ENCODE measurements around the gene ARIH2.
"Not testable (repeated sequence)": the region's sequence is repeated elsewhere in the genome, so short reads cannot be mapped to it uniquely, and the experiment has no call there.

ARIH2 gene

GRCh38 chr3:48918388-48919214 is at the start of gene ARIH2:
Gene ARIH2 (plus strand): TSS chr3:48918842. CDS start chr3:48927559, 8,717 bp downstream.
- DNase-seq: peak; percentile 82

DNA sequence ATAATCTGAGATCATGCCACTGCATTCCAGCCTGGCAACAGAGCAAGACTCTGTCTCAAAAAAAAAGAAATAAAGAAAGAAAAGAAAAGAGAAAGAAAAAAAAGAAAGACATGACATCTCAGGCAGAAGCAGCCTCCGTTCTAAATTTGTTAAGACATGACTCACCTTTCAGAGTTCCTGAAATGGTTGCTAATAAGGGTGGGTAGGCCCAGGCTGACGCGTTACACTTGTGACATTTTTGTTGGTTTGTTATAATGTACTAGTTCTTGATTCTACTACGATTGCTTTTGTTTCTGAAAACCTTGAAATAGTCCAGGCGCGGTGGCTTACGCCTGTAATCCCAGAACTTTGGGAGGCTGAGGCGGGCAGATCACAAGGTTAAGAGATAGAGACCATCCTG is 41.0 kb upstream of the ARIH2 start:
- no peak for DNase-seq

GRCh38 chr3:48879307-48879993 is 39.2 kb upstream of the ARIH2 start:
- no peak for DNase-seq

DNA sequence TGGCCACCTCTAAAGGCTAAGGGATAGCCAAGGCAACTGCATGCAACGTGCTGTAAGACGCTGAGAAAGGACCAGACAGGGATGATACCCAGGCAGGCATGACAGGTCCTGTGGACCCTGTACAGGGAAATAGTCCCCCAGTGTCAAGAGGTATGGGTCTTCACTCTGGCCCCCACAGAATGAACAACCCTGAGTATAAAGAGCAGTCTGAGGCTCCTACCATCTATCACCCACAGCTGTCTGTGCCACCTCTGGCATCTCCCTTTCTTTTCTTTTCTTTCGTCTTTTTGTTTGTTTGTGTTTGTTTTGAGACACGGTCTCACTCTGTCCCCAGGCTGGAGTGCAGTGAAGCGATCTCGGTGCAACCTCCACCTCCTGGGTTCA is 38.7 kb upstream of the ARIH2 start:
- DNase-seq: no peak

GRCh38 chr3:48881006-48881405 is 37.6 kb upstream of the ARIH2 start:
- DNase-seq: no peak

GRCh38 chr3:48881652-48882114 is 37.0 kb upstream of the ARIH2 start:
- DNase-seq: no peak

- no peak for DNase-seq
Observed at GRCh38 chr3:48885753-48886152, 32.9 kb upstream of the ARIH2 start.

DNA sequence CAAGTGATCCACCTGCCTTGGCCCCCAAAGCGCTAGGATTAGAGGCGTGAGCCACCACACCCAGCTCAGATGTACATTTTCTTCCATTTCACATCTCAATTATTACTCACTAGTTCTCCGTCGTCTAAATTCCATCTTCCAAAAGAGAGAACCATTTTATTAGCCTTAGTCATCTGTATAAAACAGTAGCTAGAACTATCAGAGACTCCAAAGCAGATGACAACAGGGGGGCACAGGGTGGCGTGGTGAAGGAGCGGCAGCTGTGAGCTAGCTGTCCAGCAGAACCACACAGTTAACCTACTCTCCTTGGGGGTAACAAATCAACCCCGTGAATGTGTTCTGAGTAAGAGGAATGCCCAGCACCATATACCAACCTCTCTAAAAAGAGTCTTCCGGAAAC is 27.0 kb upstream of the ARIH2 start:
- DNase-seq: no peak

DNA sequence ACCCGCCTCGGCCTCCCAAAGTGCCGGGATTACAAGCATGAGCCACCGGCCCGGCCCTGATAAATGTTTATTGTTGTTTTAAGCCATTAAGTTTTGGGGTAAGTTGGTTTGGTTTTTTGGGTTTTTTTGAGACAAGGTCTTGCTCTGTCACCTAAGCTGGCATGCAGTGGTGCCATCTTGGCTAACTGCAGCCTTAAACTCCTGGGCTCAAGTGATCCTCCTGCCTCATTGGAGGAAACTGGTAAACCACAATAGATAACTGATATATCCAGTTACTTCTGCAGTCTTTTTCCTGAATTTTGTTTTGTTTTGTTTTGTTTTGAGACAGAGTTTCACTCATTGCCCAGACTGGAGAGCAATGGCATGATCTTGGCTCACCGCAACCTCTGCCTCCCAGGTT is 24.1 kb upstream of the ARIH2 start:
- no peak for DNase-seq

DNA sequence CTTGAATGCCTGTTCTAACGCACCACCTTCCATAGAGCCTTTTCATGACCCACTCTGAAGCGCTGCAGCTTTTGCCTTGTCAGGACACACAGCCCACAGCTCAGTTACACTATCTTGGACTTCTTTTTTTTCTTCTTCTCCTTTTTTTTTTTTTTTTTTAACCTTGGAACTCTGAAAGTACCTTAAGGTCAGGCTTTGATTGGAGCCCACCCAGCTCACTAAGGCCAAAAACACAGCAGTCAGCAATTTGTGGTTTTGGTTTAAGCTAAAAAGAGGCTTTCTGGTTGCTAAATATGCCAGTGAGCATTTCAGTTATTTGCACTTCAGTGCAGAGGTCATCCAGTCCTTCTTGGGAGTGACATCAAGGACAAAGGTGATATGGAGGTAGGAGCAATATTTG is 21.7 kb upstream of the ARIH2 start:
- no peak for DNase-seq

DNA sequence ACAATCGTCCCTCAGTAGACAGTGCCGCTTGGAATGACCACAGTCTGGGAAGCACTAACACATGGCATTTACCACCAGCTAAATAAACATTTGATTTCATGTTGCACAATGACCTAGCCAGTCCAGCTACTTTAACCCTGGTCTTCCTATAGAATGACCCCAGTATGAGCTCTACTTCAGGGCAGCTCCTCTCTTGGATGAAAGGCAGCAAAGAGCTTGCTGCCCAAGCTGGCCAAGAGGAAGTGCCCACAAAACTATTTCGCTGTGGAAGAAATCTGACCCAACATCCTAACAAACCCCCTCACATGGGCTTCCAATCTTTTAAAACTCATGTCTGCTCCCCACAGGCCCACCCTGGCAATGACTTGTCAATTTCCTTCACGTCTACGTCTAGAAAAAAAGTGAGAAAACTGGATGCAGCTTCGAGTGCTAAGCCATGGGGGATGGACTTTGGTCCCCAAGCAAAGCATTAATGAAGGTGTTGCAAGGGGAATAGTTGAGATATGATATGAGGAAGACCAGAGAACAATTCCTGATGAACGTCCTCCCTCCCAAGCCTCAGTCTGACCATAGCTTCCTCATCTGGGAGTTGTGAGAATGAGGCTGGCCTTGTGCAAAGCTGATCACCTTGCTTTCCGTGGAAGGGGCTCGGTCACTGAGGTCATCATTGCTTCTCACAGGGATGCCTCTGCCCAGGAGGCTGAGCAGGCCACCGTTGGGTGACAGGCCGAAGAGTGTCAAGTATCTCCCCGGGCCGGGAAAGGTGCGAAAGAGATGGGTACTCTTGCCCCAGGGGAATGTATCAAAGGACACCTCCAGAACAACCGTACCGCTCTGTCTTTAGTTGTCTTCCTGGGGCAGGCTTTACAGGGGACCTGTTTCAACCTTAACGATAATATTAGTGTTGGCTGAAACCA is 20.9 kb upstream of the ARIH2 start:
- DNase-seq: peak; percentile 11

DNA sequence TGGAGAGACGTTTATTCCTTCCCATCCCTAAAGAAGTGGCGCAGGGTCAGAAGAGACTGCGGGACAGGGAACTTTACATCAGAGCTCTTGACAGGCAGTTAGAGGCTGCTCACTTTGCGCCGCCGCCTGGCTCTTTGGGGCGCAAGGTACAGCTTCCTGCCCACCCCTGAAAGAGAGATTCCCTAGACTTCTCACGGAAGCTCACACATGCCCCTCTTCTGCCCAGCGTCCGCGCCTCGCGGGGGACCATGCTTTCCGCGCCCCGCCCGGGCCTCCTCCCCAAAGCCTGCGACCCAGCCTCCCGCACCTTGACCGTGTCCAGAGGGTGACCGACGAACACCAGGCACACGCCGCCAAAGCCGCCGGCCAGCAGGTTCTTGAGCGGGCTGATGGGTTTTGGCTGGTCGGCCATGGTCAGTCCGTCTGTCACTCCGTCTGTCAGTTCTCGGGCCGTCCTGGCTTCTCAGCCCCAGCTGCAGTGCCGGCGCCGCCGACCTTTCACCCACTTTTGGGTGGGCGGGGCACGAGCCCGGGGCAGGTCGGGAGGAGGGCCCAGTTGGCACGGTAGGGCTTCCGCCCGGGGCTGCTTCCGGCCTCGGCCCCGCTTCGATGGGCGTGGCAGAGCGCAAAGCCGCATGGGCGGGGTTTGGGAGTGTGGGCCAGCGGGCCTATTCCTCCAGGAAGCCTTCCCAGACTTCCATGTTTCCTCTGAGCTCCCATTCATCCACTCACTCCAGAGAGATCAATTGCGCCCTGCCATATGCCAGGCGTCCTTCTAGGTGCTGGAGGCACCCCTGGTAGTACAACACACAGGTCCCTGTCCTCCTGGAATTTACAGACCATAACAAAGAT is 20.0 kb upstream of the ARIH2 start, which contains the start of gene SLC25A20:
Gene SLC25A20 (minus strand): TSS at position 500 of the 852 bp plus-strand sequence. CDS start 88 bp downstream, at position 412.
- peak; percentile 84 for DNase-seq

GRCh38 chr3:48899273-48899672 is 19.4 kb upstream of the ARIH2 start:
- DNase-seq: peak; percentile 55

- DNase-seq: not testable (repeated sequence)
Observed at GRCh38 chr3:48907026-48907425, 11.6 kb upstream of the ARIH2 start.

- DNase-seq: no peak
Observed at GRCh38 chr3:48915296-48915695, 3.3 kb upstream of the ARIH2 start.

- DNase-seq: peak; percentile 48
Observed at GRCh38 chr3:48919215-48920138, 835 bp downstream of the ARIH2 start.

- no peak for DNase-seq
Observed at GRCh38 chr3:48926425-48927392, 8.1 kb downstream of the ARIH2 start.

GRCh38 chr3:48927928-48928327 is 9.3 kb downstream of the ARIH2 start:
- DNase-seq: no peak

- DNase-seq: no peak
Observed at GRCh38 chr3:48928679-48929078, 10.0 kb downstream of the ARIH2 start.

Measured in CD4-positive, alpha-beta T cell treated with Interleukin-4 for 4 hours (primary cell).